HL-60 (cell line): ENCODE measurements around the gene ARFGEF2.

Source experiments
- CTCF ChIP-seq: IDR thresholded peaks from one replicate; pipeline ENCODE4 v1.5.1; 2011; ENCODE audit warnings: low read length, control low read depth, inconsistent platforms; ENCODE audit not compliant: insufficient read depth
- GABPA ChIP-seq: IDR thresholded peaks from 2 replicates; pipeline ENCODE4 v1.6.1; 2012; ENCODE audit warnings: low read depth
- REST ChIP-seq: IDR thresholded peaks from 2 replicates; pipeline ENCODE4 v1.6.1; 2012; ENCODE audit warnings: low read depth; ENCODE audit not compliant: insufficient replicate concordance

- TF ChIP-seq GABPA (no peak), REST (no peak), CTCF (no peak)
Measured at GRCh38 chr20:48891235-48892048, 30.1 kb upstream of the ARFGEF2 start.
